OCI-LY1 (cell line): ENCODE data around the gene VEZF1.
A peak's percentile ranks its signal among the peaks of the same experiment; 100 is the strongest.

Source experiments
- H2AFZ ChIP-seq: fragments of 200-600 bp; sonication (generic), shearing (Covaris generic); 2 replicates; pipeline ENCODE4 v1.6.0; 2014; ENCODE audit warnings: antibody characterized with exemption, mild to moderate bottlenecking, low read length
- H3F3A ChIP-seq: fragments of 200-600 bp; sonication (generic), shearing (Covaris generic); 2 replicates; pipeline ENCODE4 v1.6.0; 2014; ENCODE audit warnings: mild to moderate bottlenecking, antibody characterized with exemption, low read length, moderate library complexity; ENCODE audit not compliant: insufficient read depth
- H3K27ac ChIP-seq: fragments of 200-600 bp; sonication (generic); 2 replicates; pipeline ENCODE4 v1.5.1; 2014; ENCODE audit warnings: low read length, mixed run types, mild to moderate bottlenecking, low read depth; ENCODE audit not compliant: poor library complexity, severe bottlenecking
- H3K27me3 ChIP-seq: fragments of 200-600 bp; sonication (generic); 2 replicates; pipeline ENCODE4 v1.6.0; 2014; ENCODE audit warnings: antibody characterized with exemption, mild to moderate bottlenecking, low read length, moderate library complexity; ENCODE audit not compliant: insufficient read depth
- H3K36me3 ChIP-seq: fragments of 200-600 bp; sonication (generic); 2 replicates; pipeline ENCODE4 v1.6.1; 2014; ENCODE audit warnings: mild to moderate bottlenecking, antibody characterized with exemption, low read length, moderate library complexity, mixed read lengths; ENCODE audit not compliant: insufficient read depth
- H3K4me1 ChIP-seq: fragments of 200-600 bp; sonication (generic); 2 replicates; pipeline ENCODE4 v1.5.1; 2014; ENCODE audit warnings: mild to moderate bottlenecking, low read length, moderate library complexity; ENCODE audit not compliant: insufficient read depth, severe bottlenecking
- H3K4me2 ChIP-seq: fragments of 200-600 bp; sonication (generic), shearing (Covaris generic); 2 replicates; pipeline ENCODE4 v1.6.1; 2014; ENCODE audit warnings: low read length
- H3K4me3 ChIP-seq: fragments of 200-600 bp; sonication (generic); 2 replicates; pipeline ENCODE4 v1.5.1; 2014; ENCODE audit warnings: low read length, low read depth, mild to moderate bottlenecking, mixed read lengths; ENCODE audit not compliant: poor library complexity, severe bottlenecking
- H3K79me2 ChIP-seq: fragments of 200-600 bp; shearing (Covaris generic); 2 replicates; pipeline ENCODE4 v1.6.1; 2016; ENCODE audit warnings: mixed run types, low read length, mixed read lengths; ENCODE audit not compliant: insufficient read depth
- H3K9ac ChIP-seq: fragments of 200-600 bp; sonication (generic), shearing (Covaris generic); 2 replicates; pipeline ENCODE4 v1.6.1; 2014; ENCODE audit warnings: mild to moderate bottlenecking, low read length, mixed read lengths
- H3K9me2 ChIP-seq: fragments of 200-600 bp; sonication (generic), shearing (Covaris generic); 2 replicates; pipeline ENCODE4 v1.6.1; 2014; ENCODE audit warnings: low read depth, mild to moderate bottlenecking, low read length, mixed read lengths
- H3K9me3 ChIP-seq: fragments of 200-600 bp; shearing (Covaris generic); 2 replicates; pipeline ENCODE4 v1.6.1; 2014; ENCODE audit warnings: low read length, mixed read lengths
- H4K20me1 ChIP-seq: fragments of 200-600 bp; sonication (generic), shearing (Covaris generic); 2 replicates; pipeline ENCODE4 v1.6.0; 2016; ENCODE audit warnings: mild to moderate bottlenecking, low read length; ENCODE audit not compliant: insufficient read depth
- CTCF ChIP-seq: fragments of 200-600 bp; sonication (generic), shearing (Covaris generic); IDR thresholded peaks from 2 replicates; pipeline ENCODE4 v1.5.1; 2017; ENCODE audit warnings: mild to moderate bottlenecking, antibody characterized with exemption, low read length, moderate library complexity, mixed read lengths
- EZH2 ChIP-seq: fragments of 200-600 bp; sonication (generic), shearing (Covaris generic); IDR thresholded peaks from 2 replicates; pipeline ENCODE4 v1.8.0; 2017; ENCODE audit warnings: borderline replicate concordance, mixed run types, mild to moderate bottlenecking, antibody characterized with exemption, low read length, moderate library complexity, mixed read lengths

The VEZF1 gene

GRCh38 chr17:57999010-57999495 is 11.0 kb upstream of the VEZF1 start:
- H3K9me3 ChIP-seq, result no peaks in the 10 kb centered on the region
- H4K20me1 ChIP-seq, result no peaks in the 10 kb centered on the region
- H3K4me1 ChIP-seq, result peaks cover 29% of the 10 kb centered on the region
- peaks cover 6% of the 10 kb centered on the region for H3K79me2 ChIP-seq
- H3F3A ChIP-seq, result peaks cover 33% of the 10 kb centered on the region; the same call in 1 of the 2 replicates
- no peak overlapping the region for H3K9ac ChIP-seq
- no peak overlapping the region for H2AFZ ChIP-seq
- no peak overlapping the region for H3K4me3 ChIP-seq
- no peak overlapping the region for H3K4me2 ChIP-seq
- no peak overlapping the region for H3K27ac ChIP-seq
- H3K9me2 ChIP-seq, result no peaks in the 10 kb centered on the region
- TF ChIP-seq CTCF (no peak), EZH2 (no peak)
- H3K27me3 ChIP-seq, result no peaks in the 10 kb centered on the region
- peaks cover 73% of the 10 kb centered on the region for H3K36me3 ChIP-seq

GRCh38 chr17:57997085-57997809 is 9.2 kb upstream of the VEZF1 start:
- no peak overlapping the region for H3K9ac ChIP-seq
- H3F3A ChIP-seq, result peaks cover 28% of the 10 kb centered on the region; the same call in 1 of the 2 replicates
- H3K9me3 ChIP-seq, result no peaks in the 10 kb centered on the region
- peaks cover 55% of the 10 kb centered on the region for H3K36me3 ChIP-seq
- H3K4me2 ChIP-seq, result no peak overlapping the region
- no peaks in the 10 kb centered on the region for H3K9me2 ChIP-seq
- no peak overlapping the region for H3K27ac ChIP-seq
- no peak for TF ChIP-seq EZH2
- TF ChIP-seq CTCF, result no peak
- H3K27me3 ChIP-seq, result no peaks in the 10 kb centered on the region
- no peak overlapping the region for H2AFZ ChIP-seq
- H4K20me1 ChIP-seq, result no peaks in the 10 kb centered on the region
- H3K4me1 ChIP-seq, result peaks cover 16% of the 10 kb centered on the region
- H3K79me2 ChIP-seq, result no peaks in the 10 kb centered on the region
- no peak overlapping the region for H3K4me3 ChIP-seq

GRCh38 chr17:57995076-57995956 is 7.3 kb upstream of the VEZF1 start:
- Histone ChIP-seq H3K36me3 (peaks cover 36% of the 10 kb centered on the region; the same call in 1 of the 2 replicates), H3K4me1 (peaks cover 7% of the 10 kb centered on the region), H3K9me3 (no peaks in the 10 kb centered on the region), H2AFZ (no peak overlapping the region), H3K9ac (no peak overlapping the region), H3F3A (peaks cover 16% of the 10 kb centered on the region; the same call in 1 of the 2 replicates), H4K20me1 (no peaks in the 10 kb centered on the region), H3K4me3 (no peak overlapping the region), H3K4me2 (no peak overlapping the region), H3K27me3 (no peaks in the 10 kb centered on the region), H3K79me2 (no peaks in the 10 kb centered on the region), H3K27ac (peak overlapping the region; percentile 12), H3K9me2 (no peaks in the 10 kb centered on the region)
- TF ChIP-seq CTCF, result peak; percentile 73
- TF ChIP-seq EZH2, result no peak
